ENCODE results near the gene CAPN13.
A peak's percentile ranks its signal among the peaks of the same experiment; 100 is the strongest.
"Not testable (repeated sequence)": the region's sequence is repeated elsewhere in the genome, so short reads cannot be mapped to it uniquely, and the experiment has no call there.

Gene CAPN13

GRCh38 chr2:30708491-30709290 is 98.6 kb downstream of the CAPN13 start:
- H3K9me3 ChIP-seq (ENCODE audit: control insufficient read depth, low read length): no peaks in the 10 kb centered on the region
- H3K27me3 ChIP-seq (replicated peaks; ENCODE audit: control insufficient read depth, insufficient read depth, low read length): no peaks in the 10 kb centered on the region
- peaks cover 9% of the 10 kb centered on the region for H3K4me1 ChIP-seq (ENCODE audit: control insufficient read depth, insufficient read depth, low read length)
- DNase-seq (ENCODE audit: low read depth): peak; percentile 23
- no peaks in the 10 kb centered on the region for H3K36me3 ChIP-seq (ENCODE audit: control insufficient read depth, insufficient read depth, low read length, severe bottlenecking)
- H3K4me3 ChIP-seq (ENCODE audit: low read length): no peak overlapping the region
- H3K9ac ChIP-seq (ENCODE audit: low read length): no peak overlapping the region

GRCh38 chr2:30707304-30707903 is 99.8 kb downstream of the CAPN13 start:
- H3K9ac ChIP-seq (ENCODE audit: low read length): no peak overlapping the region
- H3K4me3 ChIP-seq (ENCODE audit: low read length): no peak overlapping the region
- peaks cover 9% of the 10 kb centered on the region for H3K4me1 ChIP-seq (ENCODE audit: control insufficient read depth, insufficient read depth, low read length)
- no peaks in the 10 kb centered on the region for H3K36me3 ChIP-seq (ENCODE audit: control insufficient read depth, insufficient read depth, low read length, severe bottlenecking)
- peaks cover 12% of the 10 kb centered on the region for H3K9me3 ChIP-seq (ENCODE audit: control insufficient read depth, low read length)
- no peaks in the 10 kb centered on the region for H3K27me3 ChIP-seq (replicated peaks; ENCODE audit: control insufficient read depth, insufficient read depth, low read length)
- no peak for DNase-seq (ENCODE audit: low read depth)

- peaks cover 9% of the 10 kb centered on the region for H3K4me1 ChIP-seq (ENCODE audit: control insufficient read depth, insufficient read depth, low read length)
- no peaks in the 10 kb centered on the region for H3K27me3 ChIP-seq (replicated peaks; ENCODE audit: control insufficient read depth, insufficient read depth, low read length)
- H3K4me3 ChIP-seq (ENCODE audit: low read length): no peak overlapping the region
- no peaks in the 10 kb centered on the region for H3K36me3 ChIP-seq (ENCODE audit: control insufficient read depth, insufficient read depth, low read length, severe bottlenecking)
- no peak overlapping the region for H3K9ac ChIP-seq (ENCODE audit: low read length)
- DNase-seq (ENCODE audit: low read depth): peak; percentile 81
- peaks cover 19% of the 10 kb centered on the region for H3K9me3 ChIP-seq (ENCODE audit: control insufficient read depth, low read length)
These were observed 100.5 kb downstream of the CAPN13 start for GRCh38 chr2:30706534-30707303.

- no peak overlapping the region for H3K9ac ChIP-seq (ENCODE audit: low read length)
- H3K9me3 ChIP-seq (ENCODE audit: control insufficient read depth, low read length): peaks cover 25% of the 10 kb centered on the region
- H3K27me3 ChIP-seq (replicated peaks; ENCODE audit: control insufficient read depth, insufficient read depth, low read length): no peaks in the 10 kb centered on the region
- DNase-seq (ENCODE audit: low read depth): no peak
- peaks cover 5% of the 10 kb centered on the region for H3K4me1 ChIP-seq (ENCODE audit: control insufficient read depth, insufficient read depth, low read length)
- no peaks in the 10 kb centered on the region for H3K36me3 ChIP-seq (ENCODE audit: control insufficient read depth, insufficient read depth, low read length, severe bottlenecking)
- no peak overlapping the region for H3K4me3 ChIP-seq (ENCODE audit: low read length)
These were observed 101.3 kb downstream of the CAPN13 start for GRCh38 chr2:30705711-30706533.

- no peak overlapping the region for H3K9ac ChIP-seq (ENCODE audit: low read length)
- H3K4me3 ChIP-seq (ENCODE audit: low read length): no peak overlapping the region
- H3K9me3 ChIP-seq (ENCODE audit: control insufficient read depth, low read length): peaks cover 29% of the 10 kb centered on the region
- DNase-seq (ENCODE audit: low read depth): no peak
- H3K4me1 ChIP-seq (ENCODE audit: control insufficient read depth, insufficient read depth, low read length): peaks cover 5% of the 10 kb centered on the region
- H3K27me3 ChIP-seq (replicated peaks; ENCODE audit: control insufficient read depth, insufficient read depth, low read length): no peaks in the 10 kb centered on the region
- no peaks in the 10 kb centered on the region for H3K36me3 ChIP-seq (ENCODE audit: control insufficient read depth, insufficient read depth, low read length, severe bottlenecking)
These were observed 102.2 kb downstream of the CAPN13 start for GRCh38 chr2:30705056-30705455.

GRCh38 chr2:30704309-30705020 is 102.8 kb downstream of the CAPN13 start:
- Histone ChIP-seq H3K4me3 (ENCODE audit: low read length) (no peak overlapping the region), H3K9me3 (ENCODE audit: control insufficient read depth, low read length) (peaks cover 29% of the 10 kb centered on the region), H3K27me3 (replicated peaks; ENCODE audit: control insufficient read depth, insufficient read depth, low read length) (no peaks in the 10 kb centered on the region), H3K4me1 (ENCODE audit: control insufficient read depth, insufficient read depth, low read length) (peaks cover 5% of the 10 kb centered on the region), H3K36me3 (ENCODE audit: control insufficient read depth, insufficient read depth, low read length, severe bottlenecking) (no peaks in the 10 kb centered on the region), H3K9ac (ENCODE audit: low read length) (no peak overlapping the region)
- DNase-seq (ENCODE audit: low read depth): no peak

- peaks cover 29% of the 10 kb centered on the region for H3K9me3 ChIP-seq (ENCODE audit: control insufficient read depth, low read length)
- H3K9ac ChIP-seq (ENCODE audit: low read length): no peak overlapping the region
- H3K4me3 ChIP-seq (ENCODE audit: low read length): peak overlapping the region; percentile 8
- DNase-seq (ENCODE audit: low read depth): no peak
- H3K27me3 ChIP-seq (replicated peaks; ENCODE audit: control insufficient read depth, insufficient read depth, low read length): no peaks in the 10 kb centered on the region
- H3K4me1 ChIP-seq (ENCODE audit: control insufficient read depth, insufficient read depth, low read length): peaks cover 5% of the 10 kb centered on the region
- no peaks in the 10 kb centered on the region for H3K36me3 ChIP-seq (ENCODE audit: control insufficient read depth, insufficient read depth, low read length, severe bottlenecking)
These were observed 104.6 kb downstream of the CAPN13 start for GRCh38 chr2:30702694-30703093.

- DNase-seq (ENCODE audit: low read depth): no peak
- Histone ChIP-seq H3K9ac (ENCODE audit: low read length) (no peak overlapping the region), H3K9me3 (ENCODE audit: control insufficient read depth, low read length) (peaks cover 29% of the 10 kb centered on the region), H3K4me3 (ENCODE audit: low read length) (no peak overlapping the region), H3K36me3 (ENCODE audit: control insufficient read depth, insufficient read depth, low read length, severe bottlenecking) (no peaks in the 10 kb centered on the region), H3K27me3 (replicated peaks; ENCODE audit: control insufficient read depth, insufficient read depth, low read length) (no peaks in the 10 kb centered on the region), H3K4me1 (ENCODE audit: control insufficient read depth, insufficient read depth, low read length) (peaks cover 5% of the 10 kb centered on the region)
These were observed 105.5 kb downstream of the CAPN13 start for GRCh38 chr2:30701782-30702181.

- H3K9me3 ChIP-seq (ENCODE audit: control insufficient read depth, low read length): peaks cover 17% of the 10 kb centered on the region
- not testable (repeated sequence) for H3K4me3 ChIP-seq (ENCODE audit: low read length); H3K4me1 ChIP-seq (ENCODE audit: control insufficient read depth, insufficient read depth, low read length); H3K36me3 ChIP-seq (ENCODE audit: control insufficient read depth, insufficient read depth, low read length, severe bottlenecking); DNase-seq (ENCODE audit: low read depth); H3K27me3 ChIP-seq (replicated peaks; ENCODE audit: control insufficient read depth, insufficient read depth, low read length); H3K9ac ChIP-seq (ENCODE audit: low read length)
These were observed 109.8 kb downstream of the CAPN13 start for GRCh38 chr2:30697242-30698103.

- H3K9ac ChIP-seq (ENCODE audit: low read length): no peak overlapping the region
- H3K4me3 ChIP-seq (ENCODE audit: low read length): no peak overlapping the region
- peaks cover 1% of the 10 kb centered on the region for H3K9me3 ChIP-seq (ENCODE audit: control insufficient read depth, low read length)
- H3K4me1 ChIP-seq (ENCODE audit: control insufficient read depth, insufficient read depth, low read length): peaks cover 14% of the 10 kb centered on the region
- DNase-seq (ENCODE audit: low read depth): no peak
- H3K36me3 ChIP-seq (ENCODE audit: control insufficient read depth, insufficient read depth, low read length, severe bottlenecking): no peaks in the 10 kb centered on the region
- H3K27me3 ChIP-seq (replicated peaks; ENCODE audit: control insufficient read depth, insufficient read depth, low read length): no peaks in the 10 kb centered on the region
These were observed 111.5 kb downstream of the CAPN13 start for GRCh38 chr2:30695749-30696148.

Data from adipocyte (in vitro differentiated cells).